Right atrium auricular region (tissue), 2 donors: Measurements from ENCODE around the gene ACSM5. TPM values are rescaled to one million over a fixed set of nuclear protein-coding genes. Genes with fewer than 3 reads are reported as not detected.
"Not testable (repeated sequence)": the region's sequence is repeated elsewhere in the genome, so short reads cannot be mapped to it uniquely, and the experiment has no call there.

Source experiments
- DNase-seq: peaks from one replicate; pipeline ENCODE4 v3.0.0-alpha.2; 2019; ENCODE audit warnings: low spot score
- H3K27ac ChIP-seq, 2 donors: fragments of 200-600 bp; sonication (generic); 1 replicate in 1 of 2; 2 replicates in 1 of 2; pipeline ENCODE4 v1.5.1; 2016 to 2019
- H3K27me3 ChIP-seq, 2 donors: fragments of 200-600 bp; sonication (generic); one replicate each; pipeline versions ENCODE4 v1.5.1 to v1.6.0; 2017 to 2019
- H3K36me3 ChIP-seq: fragments of 200-600 bp; sonication (generic); one replicate; pipeline ENCODE4 v1.5.1; 2016
- H3K4me1 ChIP-seq, 2 donors: fragments of 200-600 bp; sonication (generic); one replicate each; pipeline versions ENCODE4 v1.5.1 to v1.6.0; 2017 to 2019
- H3K4me3 ChIP-seq, 2 donors: fragments of 200-600 bp; sonication (generic); 1 replicate in 1 of 2; 2 replicates in 1 of 2; pipeline ENCODE4 v1.5.1; 2017 to 2019; ENCODE audit warnings: mild to moderate bottlenecking in 1 of 2, moderate library complexity in 1 of 2
- H3K9me3 ChIP-seq, 2 donors: fragments of 200-600 bp; sonication (generic); one replicate each; pipeline ENCODE4 v1.5.1; 2019
- total RNA-seq, 2 donors: library from RNA; depleted of rRNA; stranded (reverse); fragments of >200 nt; gene quantifications; one replicate each; pipeline ENCODE4 v1.1.0, GENCODE V29; 2016
- TF ChIP-seq, protein P1 (sequence below), 2 donors: fragments of 200-600 bp; sonication (generic); IDR thresholded peaks; one replicate each; pipeline ENCODE4 v1.5.1; 2019; ENCODE audit warnings: antibody characterized with exemption in 2 of 2

The ACSM5 gene
- total RNA-seq, 2 donors from 2014 or later = 1.7 TPM

DNA sequence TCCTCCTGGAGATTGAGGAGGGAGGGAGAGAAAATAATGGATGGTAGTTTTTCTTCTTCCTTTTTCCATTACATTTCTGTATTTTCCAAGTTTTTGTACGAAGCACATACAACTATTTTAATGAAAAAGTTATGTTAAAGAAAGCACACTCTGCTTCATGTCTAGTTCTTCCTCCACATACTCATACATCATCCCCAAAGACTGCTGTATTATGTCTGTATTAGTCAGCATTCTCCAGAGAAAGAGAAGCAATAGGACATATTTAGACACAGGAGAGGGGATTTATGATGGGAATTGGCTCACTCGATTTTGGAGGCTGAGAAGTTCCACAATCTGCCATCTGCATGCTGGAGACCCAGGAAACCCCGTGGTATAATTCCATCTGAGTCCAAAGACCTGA is 31.9 kb downstream of the ACSM5 start:
- Histone ChIP-seq H3K36me3 (no peaks in the 10 kb centered on the region), H3K4me3 (no peak overlapping the region), H3K27me3 (no peaks in the 10 kb centered on the region), H3K27ac (no peak overlapping the region), H3K4me1 (no peaks in the 10 kb centered on the region), H3K9me3 (no peaks in the 10 kb centered on the region)
- TF ChIP-seq, protein P1, sequence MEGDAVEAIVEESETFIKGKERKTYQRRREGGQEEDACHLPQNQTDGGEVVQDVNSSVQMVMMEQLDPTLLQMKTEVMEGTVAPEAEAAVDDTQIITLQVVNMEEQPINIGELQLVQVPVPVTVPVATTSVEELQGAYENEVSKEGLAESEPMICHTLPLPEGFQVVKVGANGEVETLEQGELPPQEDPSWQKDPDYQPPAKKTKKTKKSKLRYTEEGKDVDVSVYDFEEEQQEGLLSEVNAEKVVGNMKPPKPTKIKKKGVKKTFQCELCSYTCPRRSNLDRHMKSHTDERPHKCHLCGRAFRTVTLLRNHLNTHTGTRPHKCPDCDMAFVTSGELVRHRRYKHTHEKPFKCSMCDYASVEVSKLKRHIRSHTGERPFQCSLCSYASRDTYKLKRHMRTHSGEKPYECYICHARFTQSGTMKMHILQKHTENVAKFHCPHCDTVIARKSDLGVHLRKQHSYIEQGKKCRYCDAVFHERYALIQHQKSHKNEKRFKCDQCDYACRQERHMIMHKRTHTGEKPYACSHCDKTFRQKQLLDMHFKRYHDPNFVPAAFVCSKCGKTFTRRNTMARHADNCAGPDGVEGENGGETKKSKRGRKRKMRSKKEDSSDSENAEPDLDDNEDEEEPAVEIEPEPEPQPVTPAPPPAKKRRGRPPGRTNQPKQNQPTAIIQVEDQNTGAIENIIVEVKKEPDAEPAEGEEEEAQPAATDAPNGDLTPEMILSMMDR (IDR thresholded peaks at IDR 0.05) = no peak
- no peak for DNase-seq

DNA sequence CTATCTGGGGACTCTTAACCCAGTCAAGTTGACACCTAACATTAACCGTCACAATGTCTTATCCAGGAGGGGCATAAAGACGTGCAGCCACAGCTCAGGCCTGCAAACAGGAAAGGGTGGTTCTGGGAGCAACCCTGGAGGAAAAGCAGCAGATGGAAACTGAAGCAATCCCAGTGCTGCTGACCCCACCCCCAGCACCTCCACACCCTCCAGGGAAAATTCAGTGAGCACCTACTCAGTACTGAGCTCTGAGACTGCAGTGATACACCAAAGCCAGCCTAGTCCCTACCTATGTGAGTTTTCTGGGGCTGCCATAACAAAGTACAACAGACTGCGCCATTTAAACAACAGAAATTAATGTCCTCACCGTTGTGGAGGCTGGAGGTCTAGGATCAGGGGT is 32.5 kb downstream of the ACSM5 start:
- H3K36me3 ChIP-seq, H3K27me3 ChIP-seq, H3K4me3 ChIP-seq, DNase-seq, H3K4me1 ChIP-seq, H3K27ac ChIP-seq, H3K9me3 ChIP-seq: not testable (repeated sequence)

DNA sequence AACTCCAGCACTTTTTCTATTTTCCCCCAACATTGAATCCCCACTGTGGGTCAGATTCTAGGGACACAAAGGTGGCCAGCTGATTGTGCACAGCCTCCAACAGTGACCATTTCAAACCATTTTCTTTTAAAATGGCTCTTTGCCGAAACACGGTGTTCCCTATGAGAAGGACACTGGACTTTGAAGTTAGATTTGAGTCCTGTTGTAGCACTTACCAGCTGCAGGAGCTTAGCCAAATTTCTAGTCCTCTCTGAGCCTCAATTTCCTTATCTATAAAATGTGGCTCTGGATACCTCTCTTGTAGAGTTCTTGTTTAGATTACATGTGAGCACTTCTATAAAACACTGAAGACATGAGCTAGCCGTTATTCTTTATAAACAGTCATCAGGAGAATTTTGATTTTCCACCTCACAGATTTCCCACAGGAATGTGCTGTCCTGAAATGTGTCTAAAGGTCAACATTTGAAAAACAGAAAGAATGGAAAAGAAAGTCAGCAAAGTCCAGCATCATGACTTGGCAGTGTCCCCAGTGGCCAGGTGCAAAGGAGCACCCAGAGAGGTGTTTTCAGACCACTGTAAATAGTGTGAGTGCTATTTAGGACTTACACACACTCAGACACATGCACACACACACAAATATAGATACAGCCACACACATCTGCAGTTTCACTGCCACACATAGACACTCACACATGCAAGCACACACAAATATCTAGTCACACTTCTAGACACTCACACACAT is 37.5 kb downstream of the ACSM5 start:
- not testable (repeated sequence) for H3K27ac ChIP-seq, H3K27me3 ChIP-seq, H3K4me3 ChIP-seq, H3K4me1 ChIP-seq, H3K9me3 ChIP-seq, H3K36me3 ChIP-seq, DNase-seq

- H3K27me3 ChIP-seq, H3K4me1 ChIP-seq, H3K4me3 ChIP-seq, H3K9me3 ChIP-seq, H3K27ac ChIP-seq, DNase-seq, H3K36me3 ChIP-seq: not testable (repeated sequence)
These were observed 42.0 kb downstream of the ACSM5 start, which contains the start of gene ACSM2A for GRCh38 chr16:20451364-20451763. Gene ACSM2A, plus strand, starts transcription at chr16:20451521. Its CDS starts 8,594 bp downstream, at chr16:20460115.

- not testable (repeated sequence) for DNase-seq, H3K4me3 ChIP-seq, H3K27me3 ChIP-seq, H3K27ac ChIP-seq, H3K9me3 ChIP-seq, H3K4me1 ChIP-seq, H3K36me3 ChIP-seq
These were observed 44.3 kb downstream of the ACSM5 start for GRCh38 chr16:20453633-20454032.

DNA sequence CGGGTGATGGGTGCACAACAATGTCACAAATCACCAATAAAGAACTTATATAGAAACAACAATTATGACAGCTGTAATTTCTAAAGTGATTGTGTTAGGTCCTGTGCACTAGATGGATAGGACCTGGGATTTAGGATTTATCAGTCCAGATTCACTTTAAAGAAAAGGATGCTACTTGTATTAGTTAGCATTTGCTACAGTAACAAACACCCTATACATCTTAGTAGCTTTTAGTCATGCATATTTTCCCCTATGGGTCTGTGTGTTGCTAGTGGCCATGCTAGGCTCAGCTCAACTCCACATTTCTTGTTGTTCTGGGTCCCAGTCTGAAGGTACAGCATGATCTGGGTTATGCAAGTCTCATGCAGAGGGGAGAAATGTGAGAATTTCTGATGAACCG is 49.9 kb downstream of the ACSM5 start:
- not testable (repeated sequence) for H3K27me3 ChIP-seq, H3K27ac ChIP-seq, DNase-seq, H3K4me3 ChIP-seq, H3K36me3 ChIP-seq, H3K4me1 ChIP-seq, H3K9me3 ChIP-seq

- not testable (repeated sequence) for H3K4me3 ChIP-seq, DNase-seq, H3K9me3 ChIP-seq, H3K36me3 ChIP-seq, H3K4me1 ChIP-seq, H3K27me3 ChIP-seq, H3K27ac ChIP-seq
These were observed 51.0 kb downstream of the ACSM5 start for GRCh38 chr16:20460313-20460712.

GRCh38 chr16:20468954-20469353 is 59.6 kb downstream of the ACSM5 start:
- DNase-seq, H3K27me3 ChIP-seq, H3K4me3 ChIP-seq, H3K36me3 ChIP-seq, H3K4me1 ChIP-seq, H3K27ac ChIP-seq, H3K9me3 ChIP-seq: not testable (repeated sequence)

GRCh38 chr16:20469930-20470329 is 60.6 kb downstream of the ACSM5 start:
- not testable (repeated sequence) for H3K4me3 ChIP-seq, H3K4me1 ChIP-seq, DNase-seq, H3K27ac ChIP-seq, H3K9me3 ChIP-seq, H3K36me3 ChIP-seq, H3K27me3 ChIP-seq

- not testable (repeated sequence) for DNase-seq, H3K27ac ChIP-seq, H3K36me3 ChIP-seq, H3K27me3 ChIP-seq, H3K9me3 ChIP-seq, H3K4me1 ChIP-seq, H3K4me3 ChIP-seq
These were observed 61.4 kb downstream of the ACSM5 start for GRCh38 chr16:20470732-20471131.

- H3K27me3 ChIP-seq, H3K27ac ChIP-seq, DNase-seq, H3K9me3 ChIP-seq, H3K4me3 ChIP-seq, H3K36me3 ChIP-seq, H3K4me1 ChIP-seq: not testable (repeated sequence)
These were observed 67.9 kb downstream of the ACSM5 start for GRCh38 chr16:20477188-20477744.

DNA sequence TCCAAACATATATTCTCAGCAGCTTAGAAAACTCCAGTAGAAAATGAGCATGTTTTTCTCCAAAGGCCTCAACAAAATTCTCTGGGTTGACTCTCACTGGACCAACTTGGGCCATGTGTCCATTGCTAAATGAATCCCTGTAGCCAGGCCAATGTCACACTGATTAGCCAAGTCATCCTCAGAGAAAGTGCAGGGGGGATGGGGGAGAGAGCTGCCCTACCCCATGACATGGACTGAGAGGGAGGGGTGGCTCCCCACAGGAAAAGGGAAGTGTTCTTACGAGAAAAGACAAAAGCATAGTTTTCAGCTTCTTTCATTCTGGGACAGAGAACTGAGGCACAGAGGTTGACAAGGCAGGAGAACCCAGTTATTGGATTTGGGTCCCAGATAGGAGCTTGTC is 74.7 kb downstream of the ACSM5 start:
- H3K4me1 ChIP-seq, H3K27ac ChIP-seq, H3K4me3 ChIP-seq, H3K27me3 ChIP-seq, H3K9me3 ChIP-seq, DNase-seq, H3K36me3 ChIP-seq: not testable (repeated sequence)
